Lung (tissue), 12 donors: ENCODE measurements around the gene CTXN1. TPM values are rescaled to one million over a fixed set of nuclear protein-coding genes. Genes with fewer than 3 reads are reported as not detected.
"Not testable (repeated sequence)": the region's sequence is repeated elsewhere in the genome, so short reads cannot be mapped to it uniquely, and the experiment has no call there.

Experiments
- ATAC-seq: fragments of 200-7000 bp; cut with Tn5 transposase; one replicate; pipeline ENCODE4 v1.9.1; 2020; ENCODE audit warnings: moderate number of reproducible peaks; ENCODE audit not compliant: insufficient read depth, low FRiP score
- DNase-seq, 3 donors: peaks; one replicate each; pipeline ENCODE4 v3.0.0-alpha.2; 2013 to 2017
- H3K27ac ChIP-seq, 2 donors: one replicate each; pipeline ENCODE4 v1.5.1; 2013; ENCODE audit warnings: mild to moderate bottlenecking in 2 of 2, moderate library complexity in 2 of 2, control low read depth in 1 of 2, inconsistent platforms in 1 of 2, low read depth in 1 of 2, low read length in 1 of 2
- H3K27me3 ChIP-seq, 3 donors: one replicate each; pipeline ENCODE4 v1.5.1; 2013; ENCODE audit warnings: low read length in 2 of 3; ENCODE audit not compliant: control insufficient read depth in 3 of 3, insufficient read depth in 3 of 3
- H3K36me3 ChIP-seq, 4 donors: one replicate each; pipeline ENCODE4 v1.5.1; 2013; ENCODE audit warnings: low read length in 4 of 4, mild to moderate bottlenecking in 1 of 4, moderate library complexity in 1 of 4; ENCODE audit not compliant: control insufficient read depth in 4 of 4, insufficient read depth in 4 of 4
- H3K4me1 ChIP-seq, 5 donors: one replicate each; pipeline ENCODE4 v1.5.1; 2013; ENCODE audit warnings: low read length in 5 of 5, mild to moderate bottlenecking in 2 of 5, moderate library complexity in 1 of 5; ENCODE audit not compliant: control insufficient read depth in 5 of 5, insufficient read depth in 5 of 5
- H3K4me3 ChIP-seq: one replicate; pipeline ENCODE4 v1.5.1; 2013; ENCODE audit warnings: mild to moderate bottlenecking, control low read depth, moderate library complexity
- H3K9ac ChIP-seq, 2 donors: one replicate each; pipeline ENCODE4 v1.5.1; 2013; ENCODE audit warnings: low read length in 2 of 2, control low read depth in 1 of 2; ENCODE audit not compliant: insufficient read depth in 1 of 2
- H3K9me3 ChIP-seq, 4 donors: one replicate each; pipeline ENCODE4 v1.5.1; 2013; ENCODE audit warnings: low read length in 3 of 4, mild to moderate bottlenecking in 1 of 4, moderate library complexity in 1 of 4; ENCODE audit not compliant: control insufficient read depth in 4 of 4, insufficient read depth in 3 of 4
- CTCF ChIP-seq: IDR thresholded peaks from 2 replicates; pipeline ENCODE4 v1.5.1; 2012; ENCODE audit warnings: mild to moderate bottlenecking; ENCODE audit errors: control extremely low read depth, extremely low read depth
- WGBS, 2 donors: extraction: QIAGEN DNeasy Blood & Tissue Kit; methylation state at CpG; one replicate each; pipeline ENCODE4 v1.1.7; 2013; 5-methylcytosine and 5-hydroxymethylcytosine counted together
- polyA plus RNA-seq, 2 donors: library from polyadenylated mRNA; stranded (reverse); fragments of 200-250 nt; gene quantifications; one replicate each; pipeline ENCODE4 v1.2.1, GENCODE V29; 2013
- total RNA-seq, 2 donors: library from RNA; depleted of rRNA in 1 of 2; stranded (reverse); fragments of >200 nt in 1 of 2; gene quantifications; one replicate each; pipeline ENCODE4 v1.2.1, GENCODE V29; 2014 to 2021
- donor health status: control.
- donor health status: control.
- donor health status: Bipolar disorder and iron deficiency.
- donor health status: healthy.
- donor health status: DM: yes; HTN: yes; CAD: no.

The CTXN1 gene
- total and polyA plus RNA-seq, 4 donors, result 4.3 to 25.9 (median 6.9) TPM

- peaks cover 0 to 19% (median under 1%) of the 10 kb centered on the region in 5 donors for H3K4me1 ChIP-seq
- H3K36me3 ChIP-seq, result peaks cover 18 to 63% (median 27%) of the 10 kb centered on the region in 4 donors
- H3K9me3 ChIP-seq, result no peaks in the 10 kb centered on the region
- no peak overlapping the region for H3K9ac ChIP-seq
- 90 to 92% methylated on average over 36 of the region's 36 CpGs for WGBS, 2 donors
- DNase-seq (no peak), ATAC-seq (no peak)
- no peak for TF ChIP-seq CTCF
- no peak overlapping the region for H3K4me3 ChIP-seq
- H3K27me3 ChIP-seq, result no peaks in the 10 kb centered on the region
- H3K27ac ChIP-seq, result no peak overlapping the region
Measured at GRCh38 chr19:7931221-7932061, 5.5 kb upstream of the CTXN1 start.

GRCh38 chr19:7930765-7931164, 4.8 kb upstream of the CTXN1 start:
- TF ChIP-seq CTCF, result no peak
- DNase-seq (no peak), ATAC-seq (no peak)
- Histone ChIP-seq H3K36me3 (peaks cover 16 to 57% (median 26%) of the 10 kb centered on the region in 4 donors), H3K27me3 (no peaks in the 10 kb centered on the region), H3K27ac (no peak overlapping the region), H3K9ac (no peak overlapping the region), H3K9me3 (no peaks in the 10 kb centered on the region), H3K4me3 (no peak overlapping the region), H3K4me1 (peaks cover 0 to 23% (median 3%) of the 10 kb centered on the region in 5 donors)
- WGBS, 2 donors, result 82 to 86% methylated on average over 7 of the region's 7 CpGs

GRCh38 chr19:7930030-7930429, 4.1 kb upstream of the CTXN1 start:
- peaks cover 9 to 50% (median 23%) of the 10 kb centered on the region in 4 donors for H3K36me3 ChIP-seq
- DNase-seq, H3K9me3 ChIP-seq, H3K4me3 ChIP-seq, H3K27me3 ChIP-seq, ATAC-seq, H3K9ac ChIP-seq, H3K27ac ChIP-seq: not testable (repeated sequence)
- H3K4me1 ChIP-seq, result peaks cover 0 to 23% (median 4%) of the 10 kb centered on the region in 5 donors
- WGBS, 2 donors, result 85 to 87% methylated on average over 11 of the region's 11 CpGs
